ENCODE data around the gene CD300H.

- no peak for TF ChIP-seq POLR2AphosphoS5 (IDR thresholded peaks at IDR 0.05)
- TF ChIP-seq CTCF (IDR thresholded peaks at IDR 0.05): no peak
- no peak for TF ChIP-seq POLR2A (IDR thresholded peaks at IDR 0.05)
Measured at GRCh38 chr17:74591503-74591902, 24.2 kb upstream of the CD300H start.
